DOHH2 (cell line): ENCODE data around the gene CLCN6.

Experiments
- CTCF ChIP-seq: fragments of 200-600 bp; sonication (generic); IDR thresholded peaks from one replicate; pipeline ENCODE4 v1.5.1; 2014; ENCODE audit warnings: antibody characterized with exemption, mild to moderate bottlenecking, low read depth, low read length; ENCODE audit not compliant: poor library complexity, severe bottlenecking
- EZH2phosphoT487 ChIP-seq: fragments of 200-600 bp; sonication (generic); IDR thresholded peaks from 2 replicates; pipeline ENCODE4 v1.6.1; 2017; ENCODE audit warnings: borderline replicate concordance, mild to moderate bottlenecking, antibody characterized with exemption, low read length, moderate library complexity, mixed read lengths

DNA sequence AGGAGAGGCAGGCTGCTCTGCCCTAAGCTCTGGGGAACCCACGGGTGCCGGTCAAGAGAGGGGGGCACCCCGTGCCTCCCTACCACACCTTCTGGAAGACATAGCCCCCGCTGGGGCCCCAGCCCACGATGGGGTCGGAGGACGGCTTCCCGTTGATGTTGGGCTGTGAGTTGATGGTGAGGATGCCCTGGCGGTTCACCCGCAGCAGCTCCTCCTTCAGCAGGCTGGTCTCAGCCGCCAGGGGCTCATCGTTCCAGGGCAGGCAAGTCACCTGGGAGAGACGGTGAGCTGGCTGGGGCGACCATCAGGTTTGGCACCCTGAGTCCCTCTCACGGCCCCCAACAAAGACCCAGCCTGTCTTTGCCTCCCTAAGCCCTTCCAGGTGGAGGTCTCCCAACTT lies 12.2 kb upstream of the CLCN6 start:
- no peak for TF ChIP-seq CTCF
- no peak for TF ChIP-seq EZH2phosphoT487
